Omental fat pad (tissue), 4 donors: ENCODE results near the gene CTSF. TPM values are rescaled to one million over a fixed set of nuclear protein-coding genes. Genes with fewer than 3 reads are reported as not detected.
"Not testable (repeated sequence)": the region's sequence is repeated elsewhere in the genome, so short reads cannot be mapped to it uniquely, and the experiment has no call there.

Source experiments
- ATAC-seq: fragments of 150-250 bp; one replicate; pipeline ENCODE4 v1.9.1; 2016; ENCODE audit warnings: mild to moderate bottlenecking, moderate library complexity; ENCODE audit not compliant: low FRiP score
- DNase-seq: peaks from one replicate; pipeline ENCODE4 v3.0.0-alpha.2; 2019; ENCODE audit warnings: low spot score
- CTCF ChIP-seq, 3 donors: fragments of 450-650 bp; IDR thresholded peaks; one replicate each; pipeline ENCODE4 v1.5.1; 2016 to 2017; ENCODE audit warnings: antibody characterized with exemption in 3 of 3, mild to moderate bottlenecking in 3 of 3, moderate library complexity in 2 of 3
- total RNA-seq, 4 donors: library from RNA; depleted of rRNA; stranded (reverse); fragments of >200 nt; gene quantifications; one replicate each; pipeline ENCODE4 v1.1.0, GENCODE V29; 2016

Gene CTSF
- total RNA-seq, 4 donors from 2014 or later = 82.8 to 110 (median 96.5) TPM

- peak; percentile 86 for ATAC-seq
- TF ChIP-seq CTCF (IDR thresholded peaks at IDR 0.05) = no peak
- peak; percentile 33 for DNase-seq
These were observed 38.9 kb upstream of the CTSF start for GRCh38 chr11:66607126-66607834.

- DNase-seq, ATAC-seq: not testable (repeated sequence)
These were observed 38.2 kb upstream of the CTSF start for GRCh38 chr11:66606608-66607007.

- DNase-seq (no peak), ATAC-seq (no peak)
- TF ChIP-seq CTCF (IDR thresholded peaks at IDR 0.05) = no peak
These were observed 35.7 kb upstream of the CTSF start for GRCh38 chr11:66604155-66604554.

- ATAC-seq (no peak), DNase-seq (no peak)
- TF ChIP-seq CTCF (IDR thresholded peaks at IDR 0.05) = no peak
These were observed 34.7 kb upstream of the CTSF start for GRCh38 chr11:66603072-66603471.

- no peak for TF ChIP-seq CTCF (IDR thresholded peaks at IDR 0.05)
- ATAC-seq (no peak), DNase-seq (no peak)
These were observed 32.3 kb upstream of the CTSF start for GRCh38 chr11:66600631-66601233.

GRCh38 chr11:66600219-66600618 lies 31.8 kb upstream of the CTSF start:
- no peak for TF ChIP-seq CTCF (IDR thresholded peaks at IDR 0.05)
- DNase-seq = no peak
- ATAC-seq = no peak

GRCh38 chr11:66598993-66599392 lies 30.6 kb upstream of the CTSF start:
- no peak for ATAC-seq

More at GRCh38 chr11:66598993-66599392, 30.6 kb upstream of the CTSF start:
- TF ChIP-seq CTCF (IDR thresholded peaks at IDR 0.05) = no peak
- no peak for DNase-seq
